ENCODE measurements around the gene TARDBP. TPM values are rescaled to one million over a fixed set of nuclear protein-coding genes. Genes with fewer than 3 reads are reported as not detected.
"Not testable (repeated sequence)": the region's sequence is repeated elsewhere in the genome, so short reads cannot be mapped to it uniquely, and the experiment has no call there.

Gene TARDBP
- total RNA-seq, 1 experiment from 2014 or later: 35.1 TPM

- peaks cover 63% of the 10 kb centered on the region for H3K36me3 ChIP-seq
- no peak for DNase-seq (ENCODE audit: low read depth in 1 of 2, low spot score in 2 of 2)
- H3K4me1 ChIP-seq (replicated peaks): peaks cover 6% of the 10 kb centered on the region
- H3K9me3 ChIP-seq (replicated peaks): no peaks in the 10 kb centered on the region
- no peaks in the 10 kb centered on the region for H3K27me3 ChIP-seq (replicated peaks)
- H3K27ac ChIP-seq: no peak overlapping the region
- H3K4me3 ChIP-seq: no peak overlapping the region
Measured at GRCh38 chr1:11064942-11065341, 52.5 kb downstream of the TARDBP start.

- H3K36me3 ChIP-seq: peaks cover 65% of the 10 kb centered on the region
- no peaks in the 10 kb centered on the region for H3K9me3 ChIP-seq (replicated peaks)
- H3K4me1 ChIP-seq (replicated peaks): peaks cover 4% of the 10 kb centered on the region
- H3K4me3 ChIP-seq: no peak overlapping the region
- H3K27ac ChIP-seq: no peak overlapping the region
- H3K27me3 ChIP-seq (replicated peaks): no peaks in the 10 kb centered on the region
- no peak for DNase-seq (ENCODE audit: low read depth in 1 of 2, low spot score in 2 of 2)
Measured at GRCh38 chr1:11065796-11066195, 53.3 kb downstream of the TARDBP start.

DNA sequence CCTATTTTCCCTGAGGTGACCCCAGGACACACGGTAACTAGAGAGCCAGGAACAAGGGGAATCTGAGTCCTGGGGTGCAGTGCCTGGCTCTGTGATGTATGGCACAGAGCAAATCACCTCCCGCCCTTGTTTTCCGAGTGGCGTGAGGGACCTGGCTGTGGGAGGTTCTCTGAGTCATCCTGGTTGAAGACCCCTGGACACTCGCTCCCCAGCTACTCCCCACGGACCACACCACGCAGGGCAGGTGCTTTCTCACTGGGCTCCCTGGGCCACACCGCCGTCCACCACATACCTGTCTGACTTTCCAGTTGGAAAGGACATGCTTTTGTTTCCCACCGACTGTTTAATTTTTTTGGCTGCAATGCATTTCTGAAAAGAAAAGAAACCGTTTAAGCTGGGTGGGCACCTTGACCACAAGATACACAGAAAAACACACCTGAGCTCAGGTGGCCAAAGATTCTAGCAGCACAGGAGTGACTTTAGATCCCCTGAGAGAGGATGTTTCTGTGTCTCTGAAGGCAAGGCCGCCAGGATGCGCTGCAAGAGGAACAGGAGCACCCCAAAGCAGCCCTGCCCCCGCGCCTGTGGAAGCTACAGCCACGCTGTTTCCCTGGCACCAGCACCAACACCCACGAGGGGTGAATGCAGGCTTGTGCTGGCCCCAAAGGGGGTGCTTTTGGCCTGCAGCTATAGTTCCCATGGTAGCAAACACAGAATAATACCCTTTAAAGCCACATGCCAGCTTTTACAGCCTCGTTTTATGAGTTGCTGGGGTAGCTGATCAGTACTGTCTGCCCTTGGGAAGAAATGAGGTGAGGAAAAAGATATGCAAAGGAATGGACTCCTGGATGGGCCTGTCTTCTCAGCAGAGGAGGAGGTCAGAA, 55.5 kb downstream of the TARDBP start:
- no peaks in the 10 kb centered on the region for H3K4me1 ChIP-seq (replicated peaks)
- H3K4me3 ChIP-seq: no peak overlapping the region
- peaks cover 86% of the 10 kb centered on the region for H3K36me3 ChIP-seq
- no peak overlapping the region for H3K27ac ChIP-seq
- no peaks in the 10 kb centered on the region for H3K27me3 ChIP-seq (replicated peaks)
- no peaks in the 10 kb centered on the region for H3K9me3 ChIP-seq (replicated peaks)
- no peak for DNase-seq (ENCODE audit: low read depth in 1 of 2, low spot score in 2 of 2)

DNA sequence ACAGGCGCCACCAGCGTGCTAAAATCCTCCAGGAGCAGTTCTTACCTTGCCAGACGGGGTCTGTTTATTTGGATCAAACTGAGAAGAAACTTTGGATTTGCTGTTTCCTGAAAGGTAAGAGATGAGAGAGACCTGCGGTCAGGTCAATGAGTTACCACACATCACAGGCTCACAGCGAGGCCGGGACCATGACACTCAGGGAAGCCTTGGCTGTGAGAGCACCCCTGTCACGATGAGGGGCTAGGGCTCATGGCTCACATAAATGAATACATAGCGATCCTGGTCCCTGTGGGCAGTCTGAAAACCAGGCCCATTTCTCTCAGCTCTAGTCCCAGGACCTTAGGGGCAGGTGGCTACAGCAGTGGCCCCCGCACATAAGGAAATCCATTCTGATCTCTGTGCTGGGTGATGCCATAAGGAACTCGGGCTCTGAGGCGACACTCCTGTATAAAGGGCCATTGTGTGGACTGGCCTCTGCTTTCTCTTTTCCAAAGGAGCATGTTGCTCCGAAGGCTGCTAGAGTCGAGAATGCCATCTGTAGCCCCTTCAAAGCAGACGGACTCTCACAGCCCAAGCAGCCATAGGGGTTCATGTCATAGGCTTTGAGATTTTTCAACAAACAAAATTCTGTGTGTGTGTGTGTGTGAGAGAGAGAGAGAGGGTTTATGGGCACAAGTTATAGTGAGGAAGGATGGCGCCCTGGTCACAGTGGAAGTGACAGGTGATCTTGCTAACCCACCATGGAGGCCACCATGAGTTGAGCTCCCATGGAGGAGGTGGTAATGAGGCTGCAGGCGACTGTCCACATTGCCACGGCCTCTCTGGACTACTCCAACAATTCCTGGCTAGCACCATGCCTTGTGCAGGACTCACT, 56.4 kb downstream of the TARDBP start:
- no peaks in the 10 kb centered on the region for H3K9me3 ChIP-seq (replicated peaks)
- H3K4me1 ChIP-seq (replicated peaks): no peaks in the 10 kb centered on the region
- DNase-seq (ENCODE audit: low read depth in 1 of 2, low spot score in 2 of 2): no peak
- H3K27ac ChIP-seq: no peak overlapping the region
- H3K36me3 ChIP-seq: peaks cover 92% of the 10 kb centered on the region
- H3K27me3 ChIP-seq (replicated peaks): no peaks in the 10 kb centered on the region
- H3K4me3 ChIP-seq: no peak overlapping the region

DNA sequence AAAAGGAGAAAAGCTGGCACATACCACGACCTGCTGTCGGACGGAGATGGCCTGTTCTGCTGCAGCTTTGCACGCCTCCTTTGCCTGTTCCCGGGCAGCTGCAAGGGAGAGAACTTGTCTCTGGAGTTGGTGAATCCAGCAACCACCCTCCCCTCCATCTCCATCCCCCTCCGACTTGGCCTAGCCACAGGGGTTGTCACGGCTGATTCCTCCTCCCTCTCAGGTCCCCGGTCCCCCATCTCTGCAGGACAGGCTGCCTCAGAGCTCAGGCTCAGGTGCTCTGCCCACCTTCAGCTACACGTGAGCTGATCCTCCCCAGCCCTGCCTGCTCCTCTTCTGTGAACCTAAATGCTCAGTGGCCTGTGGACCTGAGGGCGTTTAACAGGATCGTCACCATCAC, 58.4 kb downstream of the TARDBP start:
- Histone ChIP-seq H3K9me3 (replicated peaks) (no peaks in the 10 kb centered on the region), H3K4me3 (no peak overlapping the region), H3K36me3 (peaks cover 91% of the 10 kb centered on the region), H3K27me3 (replicated peaks) (no peaks in the 10 kb centered on the region), H3K4me1 (replicated peaks) (no peaks in the 10 kb centered on the region), H3K27ac (no peak overlapping the region)
- no peak for DNase-seq (ENCODE audit: low read depth in 1 of 2, low spot score in 2 of 2)

DNA sequence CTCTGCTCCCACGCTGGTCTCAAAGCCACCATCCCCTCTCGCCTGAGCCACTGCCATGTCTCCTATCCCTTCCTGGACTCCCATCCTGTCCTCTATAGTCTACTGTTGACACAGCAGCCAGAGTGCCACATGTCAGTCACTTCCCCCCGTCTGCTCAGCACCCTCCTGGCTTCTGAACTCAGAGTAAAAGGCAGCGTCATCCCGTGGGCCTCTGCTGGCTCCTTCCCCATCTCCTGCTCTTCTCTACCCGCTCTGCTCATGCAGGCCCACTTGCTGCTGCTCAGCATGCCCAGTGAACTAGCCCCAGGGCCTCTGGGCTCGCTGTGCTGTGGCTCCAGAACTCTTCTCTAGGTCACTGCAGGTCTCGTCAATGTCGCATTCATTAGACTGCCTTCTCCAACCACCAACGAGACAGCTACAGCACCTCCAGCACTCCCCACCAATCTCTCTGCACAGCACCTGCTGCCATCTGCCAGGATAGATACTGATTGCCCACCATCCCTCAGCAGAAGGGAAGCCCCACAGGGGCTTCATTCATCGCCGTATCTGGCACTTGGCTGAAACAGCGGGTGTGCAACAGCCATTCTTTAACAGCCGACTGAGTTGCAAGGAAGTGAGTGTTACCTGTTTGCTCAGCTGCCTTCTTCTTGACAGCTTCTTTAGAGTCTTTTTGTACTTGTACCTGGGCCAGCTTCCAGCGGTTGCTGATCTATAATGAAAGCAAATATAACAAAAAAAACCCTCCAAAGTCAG, 59.2 kb downstream of the TARDBP start:
- Histone ChIP-seq H3K36me3 (peaks cover 91% of the 10 kb centered on the region), H3K27ac (no peak overlapping the region), H3K9me3 (replicated peaks) (no peaks in the 10 kb centered on the region), H3K4me1 (replicated peaks) (no peaks in the 10 kb centered on the region), H3K4me3 (no peak overlapping the region), H3K27me3 (replicated peaks) (no peaks in the 10 kb centered on the region)
- DNase-seq (ENCODE audit: low read depth in 1 of 2, low spot score in 2 of 2): no peak

DNA sequence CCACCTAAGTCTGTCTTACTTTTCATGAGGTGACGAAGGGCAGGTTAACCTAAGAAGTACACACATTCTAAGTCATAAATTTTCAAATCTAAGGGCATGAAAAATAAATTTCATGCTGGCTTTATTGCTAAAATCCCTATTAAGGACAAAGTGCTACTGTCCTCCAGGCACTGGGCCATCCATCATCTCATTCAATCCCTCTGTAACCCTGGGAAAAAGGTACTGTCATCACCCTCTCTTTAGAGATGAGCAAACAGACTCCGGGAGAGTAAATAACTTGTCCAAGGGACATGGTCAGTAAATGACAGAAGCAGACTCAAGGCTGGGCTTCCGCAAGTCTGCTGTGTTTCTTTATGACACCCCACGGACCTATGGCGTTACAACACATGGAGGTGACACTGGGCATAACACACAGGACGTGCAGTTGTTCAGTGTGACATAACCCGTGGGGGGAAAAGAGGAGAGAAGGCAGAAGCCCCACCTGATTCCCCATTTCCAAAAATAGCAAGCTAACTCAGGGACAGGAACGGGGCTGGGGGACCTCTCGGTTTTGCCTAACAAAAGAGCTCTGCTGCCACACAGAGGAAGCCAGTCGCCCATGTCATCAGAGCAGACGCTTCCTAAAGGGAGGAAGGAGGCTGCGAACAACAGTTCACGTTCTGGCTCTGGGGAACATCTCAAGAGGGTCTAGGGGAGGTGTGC, 59.9 kb downstream of the TARDBP start:
- Histone ChIP-seq H3K27ac (no peak overlapping the region), H3K4me1 (replicated peaks) (no peaks in the 10 kb centered on the region), H3K9me3 (replicated peaks) (no peaks in the 10 kb centered on the region), H3K4me3 (no peak overlapping the region), H3K27me3 (replicated peaks) (no peaks in the 10 kb centered on the region), H3K36me3 (peaks cover 93% of the 10 kb centered on the region)
- DNase-seq (ENCODE audit: low read depth in 1 of 2, low spot score in 2 of 2): no peak

DNA sequence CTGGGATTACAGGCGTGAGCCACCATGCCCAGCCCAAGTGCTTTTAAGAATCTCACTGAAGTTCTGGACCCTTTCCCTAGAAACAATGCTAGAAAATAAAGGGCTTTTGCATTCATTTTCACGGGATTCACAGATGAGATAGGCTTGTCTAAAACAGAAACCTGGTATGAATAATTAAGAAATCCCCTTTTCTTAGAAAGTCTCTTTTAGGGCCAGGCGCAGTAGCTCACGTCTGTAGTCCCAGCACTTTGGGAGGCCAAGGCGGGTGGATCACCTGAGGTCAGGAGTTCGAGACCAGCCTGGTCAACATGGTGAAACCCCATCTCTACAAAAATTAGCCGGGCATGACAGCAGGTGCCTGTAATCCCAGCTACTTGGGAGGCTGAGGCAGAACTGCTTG, 60.9 kb downstream of the TARDBP start:
- H3K4me3 ChIP-seq; DNase-seq (ENCODE audit: low read depth in 1 of 2, low spot score in 2 of 2); H3K9me3 ChIP-seq (replicated peaks); H3K4me1 ChIP-seq (replicated peaks); H3K27me3 ChIP-seq (replicated peaks); H3K27ac ChIP-seq: not testable (repeated sequence)
- H3K36me3 ChIP-seq: peaks cover 91% of the 10 kb centered on the region

Other genes with a start within 250 kb of the TARDBP start
- under 0.01 and 0.58 TPM in 2 replicates for gene CASZ1, start 216.0 kb upstream of the TARDBP start, total RNA-seq (2014; rRNA removed; shearing (Covaris generic))
- gene MASP2, start 34.6 kb downstream of the TARDBP start, total RNA-seq (2014; rRNA removed; shearing (Covaris generic)): not detected in 2 replicates
- gene SRM, start 47.4 kb downstream of the TARDBP start, total RNA-seq (2014; rRNA removed; shearing (Covaris generic)): 31.4 and 33.0 TPM in 2 replicates
- 72.4 and 73.4 TPM in 2 replicates for gene EXOSC10, start 87.2 kb downstream of the TARDBP start, total RNA-seq (2014; rRNA removed; shearing (Covaris generic))
- gene ANGPTL7, start 176.7 kb downstream of the TARDBP start, total RNA-seq (2014; rRNA removed; shearing (Covaris generic)): not detected in 2 replicates
- gene MTOR, start 249.9 kb downstream of the TARDBP start, total RNA-seq (2014; rRNA removed; shearing (Covaris generic)): 40.4 and 51.2 TPM in 2 replicates